ENCODE results near the gene GLT6D1.

The GLT6D1 gene

GRCh38 chr9:135586601-135587109 lies 52.7 kb downstream of the GLT6D1 start:
- no peak for DNase-seq

DNA sequence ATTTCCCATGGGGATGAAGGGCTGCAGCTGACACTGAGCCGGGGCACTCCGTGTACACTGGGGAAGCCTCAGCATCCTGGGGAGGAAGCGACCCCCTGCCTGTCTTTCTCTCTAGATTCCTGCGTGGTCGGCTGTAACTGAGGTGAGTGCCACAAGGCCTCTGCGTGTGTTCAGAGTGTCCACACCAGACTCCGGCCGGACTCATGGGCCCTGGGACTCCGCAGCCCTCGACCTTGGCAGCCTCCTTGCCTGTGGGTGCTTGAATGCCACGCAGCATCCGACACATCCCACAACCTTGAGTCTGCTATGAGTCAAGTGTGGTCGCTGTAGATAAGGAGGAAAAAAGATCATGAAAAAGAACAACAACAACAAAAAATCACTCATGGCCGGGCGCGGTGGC lies 54.4 kb downstream of the GLT6D1 start:
- DNase-seq = no peak

- DNase-seq = no peak
Observed at GRCh38 chr9:135584371-135584770, 55.0 kb downstream of the GLT6D1 start.

GRCh38 chr9:135583688-135584011 lies 55.7 kb downstream of the GLT6D1 start:
- no peak for DNase-seq

- no peak for DNase-seq
Observed at GRCh38 chr9:135582966-135583687, 56.2 kb downstream of the GLT6D1 start.

GRCh38 chr9:135582541-135582940 lies 56.8 kb downstream of the GLT6D1 start:
- DNase-seq = no peak

DNA sequence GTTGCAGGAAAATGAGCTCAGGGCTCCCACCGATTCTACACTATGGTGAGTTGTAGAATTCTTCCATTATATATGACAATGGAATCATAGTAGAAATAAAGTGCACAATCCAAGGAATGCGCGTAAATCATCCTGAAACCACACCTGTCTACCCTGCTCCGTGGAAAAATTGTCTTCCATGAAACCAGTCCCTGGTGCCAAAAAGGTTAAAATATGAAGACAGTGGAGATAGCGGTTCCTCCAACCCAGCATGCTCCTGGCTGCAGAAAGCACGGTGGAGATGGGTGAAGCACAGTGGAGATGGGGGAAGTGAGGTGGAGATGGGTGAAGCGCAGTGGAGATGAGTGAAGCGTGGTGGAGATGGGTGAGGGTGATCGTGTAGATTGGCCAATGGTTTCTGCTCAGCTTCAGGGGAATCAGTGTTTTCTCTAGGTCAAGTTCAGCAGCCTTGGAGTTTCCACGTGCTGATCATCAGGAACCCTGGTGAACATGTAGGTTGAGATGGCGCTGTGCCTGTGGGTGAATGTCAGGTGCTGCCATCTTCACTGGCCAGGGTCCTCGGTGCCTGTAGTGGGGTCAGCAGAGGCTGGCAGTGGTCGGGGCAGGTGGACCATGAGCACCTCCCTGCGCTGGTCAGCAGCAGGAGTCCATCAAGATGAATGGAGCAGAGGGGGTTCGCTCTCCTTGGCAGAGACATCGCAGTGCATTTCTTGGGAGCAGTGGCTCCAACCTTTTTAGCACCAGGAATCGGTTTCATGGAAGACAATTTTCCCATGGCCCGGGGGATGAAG lies 57.5 kb downstream of the GLT6D1 start:
- no peak for DNase-seq

DNA sequence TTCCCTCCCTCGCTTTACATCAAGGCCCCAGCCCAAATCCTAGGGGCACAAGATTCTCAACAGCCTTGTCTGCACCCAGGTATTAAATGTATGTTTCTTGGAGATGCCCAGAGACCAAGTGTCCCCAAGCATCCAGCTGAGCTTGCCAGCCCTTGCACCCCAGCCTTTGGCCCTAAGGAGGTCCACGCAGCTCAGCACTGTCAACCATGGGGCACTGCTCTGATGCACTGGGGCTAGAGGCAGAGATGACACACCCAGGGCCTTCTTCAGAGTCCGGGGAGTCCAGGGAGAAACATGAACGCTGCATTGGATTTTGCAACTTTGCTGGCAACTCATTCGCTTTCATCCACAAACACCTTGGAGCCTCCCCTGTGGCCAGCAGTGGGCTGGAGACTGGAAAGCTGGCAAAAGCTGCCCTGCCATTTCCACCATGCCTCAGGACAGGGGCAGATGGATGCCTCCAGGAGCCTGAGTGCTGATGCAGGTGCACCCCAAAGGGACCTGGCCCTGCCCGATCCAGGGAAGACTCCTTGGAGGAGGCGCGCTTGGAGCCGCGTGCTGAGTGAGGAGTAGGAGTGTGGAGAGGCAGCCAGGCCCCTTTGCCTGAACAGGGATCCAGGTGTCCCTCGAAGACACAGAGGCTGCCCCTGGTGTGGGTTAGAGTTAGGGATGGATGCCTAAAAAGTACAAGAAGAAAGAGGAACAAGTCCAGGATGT lies 58.5 kb downstream of the GLT6D1 start:
- no peak for DNase-seq

GRCh38 chr9:135579889-135580660 lies 59.3 kb downstream of the GLT6D1 start:
- DNase-seq = no peak

- DNase-seq = no peak
Observed at GRCh38 chr9:135579356-135579755, 60.0 kb downstream of the GLT6D1 start.

DNA sequence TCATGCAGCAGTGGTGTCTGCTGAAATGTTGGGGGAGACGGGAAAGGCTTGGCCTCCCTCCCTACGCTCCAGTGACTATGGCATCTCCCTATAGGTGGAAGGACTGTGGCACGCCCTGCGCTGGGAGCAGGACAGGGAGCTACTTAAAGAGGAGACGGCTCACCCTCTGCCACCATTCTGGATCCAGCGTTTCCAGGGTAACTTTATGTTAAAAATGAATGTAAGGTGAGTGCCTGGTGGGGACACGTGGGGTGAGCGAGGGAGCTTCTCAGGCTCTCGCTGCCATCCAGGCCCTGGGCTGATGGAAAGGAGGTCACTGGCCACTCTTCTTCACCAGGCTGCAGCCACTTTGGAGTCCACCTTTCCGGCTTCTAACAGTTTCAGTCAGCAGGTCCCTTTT lies 62.1 kb downstream of the GLT6D1 start:
- no peak for DNase-seq

DNA sequence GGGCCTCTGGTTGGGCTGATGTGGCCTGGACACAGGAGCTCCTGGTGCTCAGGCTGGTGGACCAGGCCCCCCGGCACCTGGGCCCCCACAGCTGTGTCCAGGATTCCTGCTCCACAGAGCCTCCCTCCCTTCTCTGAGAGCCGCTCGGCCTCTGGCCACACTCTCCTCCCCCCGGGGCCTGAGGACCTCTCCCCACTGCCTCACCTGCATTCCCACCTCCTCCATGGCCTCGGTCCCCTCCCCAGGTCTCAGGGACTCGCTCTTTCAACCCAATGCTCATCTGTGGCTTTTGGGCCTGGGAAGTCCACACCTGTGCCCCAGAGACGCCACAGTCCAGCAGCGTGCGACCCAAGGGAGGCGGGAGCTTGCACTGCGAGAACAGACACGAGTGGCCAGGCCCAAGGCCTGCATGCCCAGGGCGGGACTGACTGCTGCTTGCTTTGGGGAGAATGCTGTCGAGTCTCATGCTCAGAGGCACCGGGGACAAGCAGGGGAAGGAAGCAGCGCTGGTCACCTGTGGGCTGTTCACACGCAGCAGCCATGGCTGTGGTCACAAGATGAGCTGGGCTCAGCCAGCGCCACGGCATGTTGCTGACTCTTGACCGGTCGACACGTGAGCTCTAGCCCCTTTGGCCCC lies 63.2 kb downstream of the GLT6D1 start:
- DNase-seq = no peak

GRCh38 chr9:135574943-135575342 lies 64.4 kb downstream of the GLT6D1 start:
- DNase-seq = no peak

DNA sequence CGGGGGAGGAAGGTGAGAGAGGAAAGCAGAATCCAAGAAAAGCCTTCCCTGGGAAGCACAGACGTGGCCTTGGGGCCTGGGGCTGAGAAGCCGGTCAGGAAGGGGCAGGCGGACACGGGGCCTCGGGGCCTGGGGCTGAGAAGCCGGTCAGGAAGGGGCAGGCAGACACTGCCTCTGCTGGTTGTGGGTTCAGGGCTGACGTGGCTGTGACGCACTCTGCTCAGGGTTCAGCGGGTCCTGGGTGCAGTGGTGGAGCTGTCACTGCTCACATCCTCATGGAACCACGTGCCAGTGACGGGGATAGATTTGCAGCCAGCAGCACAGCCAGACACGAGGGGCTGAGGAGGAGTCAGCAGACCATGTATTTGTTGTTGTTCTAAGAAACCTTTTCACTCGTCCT lies 65.0 kb downstream of the GLT6D1 start:
- no peak for DNase-seq

Measured in hypothalamus (tissue), 51 donors.